Sigmoid colon (tissue), 4 donors: ENCODE data around the gene LYPD8.

Experiments
- CTCF ChIP-seq, 4 experiments: fragments of 450-650 bp in 3 of 4; fragments of 200-600 bp in 1 of 4; IDR thresholded peaks; one replicate each; pipeline ENCODE4 v1.5.1; 2016 to 2019; ENCODE audit warnings: antibody characterized with exemption in 4 of 4, mild to moderate bottlenecking in 3 of 4, moderate library complexity in 2 of 4
- EP300 ChIP-seq, 4 donors: sonication (generic); formaldehyde crosslinking; IDR thresholded peaks; one replicate each; pipeline ENCODE4 v1.6.1; 2017; ENCODE audit warnings: antibody characterized with exemption in 4 of 4
- POLR2A ChIP-seq, 2 donors: fragments of 450-650 bp; IDR thresholded peaks; one replicate each; pipeline ENCODE4 v1.6.1; 2016; ENCODE audit warnings: antibody characterized with exemption in 2 of 2, mild to moderate bottlenecking in 2 of 2, moderate library complexity in 2 of 2

DNA sequence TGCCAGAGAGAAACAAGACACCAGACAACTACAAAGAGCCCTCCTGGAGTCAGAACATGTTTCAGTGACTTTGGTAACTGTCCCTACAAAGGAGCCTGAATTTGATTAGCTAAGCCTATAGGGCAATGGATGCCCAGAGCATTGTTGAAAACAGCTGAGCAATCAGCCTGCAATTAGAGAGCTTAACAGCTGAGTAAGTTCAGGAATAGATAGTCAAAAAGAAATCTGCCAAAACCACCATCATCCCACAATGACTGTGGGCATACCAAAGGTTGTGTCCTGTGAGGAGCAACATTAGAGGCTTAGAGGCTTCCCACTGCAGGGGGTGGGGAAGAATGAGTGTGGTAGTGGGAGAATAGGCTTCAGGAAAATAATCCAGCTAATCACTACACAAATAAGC lies 38.0 kb upstream of the LYPD8 start:
- TF ChIP-seq POLR2A (IDR thresholded peaks at IDR 0.05) (no peak), CTCF (IDR thresholded peaks at IDR 0.05) (no peak), EP300 (IDR thresholded peaks at IDR 0.05) (no peak)
